ENCODE results near the gene RNU5B-1. TPM values are rescaled to one million over a fixed set of nuclear protein-coding genes. Genes with fewer than 3 reads are reported as not detected.

Gene RNU5B-1
- total and polyA plus RNA-seq, 2 of the 8 experiments (the other 6 are each of a cell fraction or from before 2014, with no cell fraction given) = not detected

DNA sequence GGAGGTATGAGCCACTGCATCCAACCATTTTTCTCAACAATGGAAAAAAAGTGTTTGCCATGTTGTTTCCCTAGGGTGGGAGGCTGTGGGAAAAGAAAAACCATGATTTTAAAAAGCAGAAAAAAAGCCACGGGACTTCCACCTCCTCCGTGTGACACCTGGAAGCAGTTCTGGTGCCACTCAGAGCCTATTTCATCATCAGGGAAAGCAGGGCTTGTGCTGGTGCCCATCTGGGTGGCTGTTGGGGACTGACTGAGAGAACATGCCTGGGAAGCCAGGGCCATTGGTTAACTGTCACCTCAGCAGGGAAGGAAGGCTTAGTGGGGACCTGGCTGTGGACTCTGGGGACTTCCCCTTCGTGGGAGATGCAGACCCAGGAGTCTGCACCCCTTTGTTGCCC is 7.3 kb downstream of the RNU5B-1 start:
- H4K91ac ChIP-seq (replicated peaks; ENCODE audit: insufficient read length, low read length) = no peak overlapping the region
- no peak overlapping the region for H2BK5ac ChIP-seq (ENCODE audit: low read depth, low read length)
- H4K5ac ChIP-seq (ENCODE audit: insufficient read length, low read depth, low read length) = no peak overlapping the region
- H3K23ac ChIP-seq (ENCODE audit: insufficient read length) = no peak overlapping the region
- no peak overlapping the region for H3K9ac ChIP-seq (replicated peaks in 1 of 4; ENCODE audit: extremely low read depth in 1 of 4, low read depth in 3 of 4, low read length in 3 of 4)
- H3K4ac ChIP-seq (replicated peaks; ENCODE audit: insufficient read length, low read depth, low read length) = no peak overlapping the region
- H3K4me1 ChIP-seq (replicated peaks in 1 of 4; ENCODE audit: control insufficient read depth in 3 of 4, insufficient read depth in 4 of 4, low read length in 3 of 4) = peaks cover 0 to 3% (median 0%) of the 10 kb centered on the region in 4 experiments; a peak in 2 of 7 replicates
- no peak overlapping the region for H2AK5ac ChIP-seq (ENCODE audit: low read depth, low read length)
- no peak overlapping the region; the same call in 1 of the 2 replicates for H2AFZ ChIP-seq (ENCODE audit: low read length)
- no peak overlapping the region for H3K27ac ChIP-seq (ENCODE audit: low read depth, low read length)
- H3K27me3 ChIP-seq (replicated peaks in 1 of 4; ENCODE audit: control insufficient read depth in 3 of 4, extremely low read depth in 1 of 4, insufficient read depth in 3 of 4, low read length in 3 of 4) = no peaks in the 10 kb centered on the region
- H3K36me3 ChIP-seq (ENCODE audit: control insufficient read depth in 2 of 4, insufficient read depth in 4 of 4, low read length in 3 of 4) = no peaks in the 10 kb centered on the region
- H3K14ac ChIP-seq (ENCODE audit: insufficient read length) = no peak overlapping the region
- DNase-seq (ENCODE audit: low read depth in 1 of 2, low spot score in 2 of 2) (no peak), FAIRE-seq (no peak)
- WGBS, 2 experiments (ENCODE audit: extremely low coverage in 1 of 2, insufficient coverage in 1 of 2, insufficient read length in 1 of 2, insufficient replicate concordance in 2 of 2, low coverage in 1 of 2, low lambda C conversion rate in 2 of 2, missing lambda C conversion rate in 1 of 2) = 77% methylated on average over 3 of the region's 3 CpGs; no CpG with 5 or more reads in 1 of the 2 experiments
- H2BK20ac ChIP-seq (ENCODE audit: low read length) = no peak overlapping the region
- no peaks in the 10 kb centered on the region for H3K23me2 ChIP-seq (ENCODE audit: low read depth, low read length)
- no peak overlapping the region for H3K56ac ChIP-seq (replicated peaks; ENCODE audit: insufficient read length, low read depth, low read length)
- H3K79me1 ChIP-seq (ENCODE audit: low read depth, low read length) = no peaks in the 10 kb centered on the region
- no peaks in the 10 kb centered on the region for H3K79me2 ChIP-seq (ENCODE audit: control insufficient read depth in 1 of 2, insufficient read depth in 2 of 2, low read length in 2 of 2)
- H3K4me2 ChIP-seq (ENCODE audit: insufficient read depth in 1 of 2, low read depth in 2 of 2, low read length in 2 of 2) = no peak overlapping the region
- 0 out of 2 replicates have a peak overlapping the region, but pooled peaks have one; percentile 25 for H2BK15ac ChIP-seq (ENCODE audit: low read length)
- H2BK12ac ChIP-seq (ENCODE audit: low read depth, low read length) = no peak overlapping the region
- ChIA-PET CTCF (ENCODE audit: partially characterized antibody) (no interaction called here), POLR2A (ENCODE audit: partially characterized antibody) (interaction anchor here (1.6 kb wide), 1 partner anchor 11 kb away, joined by 6 read pairs; no protein-coding TSS in a partner anchor)
- no peak overlapping the region for H3K4me3 ChIP-seq (ENCODE audit: extremely low read depth in 1 of 4, insufficient read depth in 2 of 4, low read depth in 3 of 4, low read length in 4 of 4)
- no peak overlapping the region for H3K18ac ChIP-seq (ENCODE audit: extremely low read depth, low read length)
- no peak overlapping the region for H4K8ac ChIP-seq (ENCODE audit: extremely low read depth, insufficient read depth, low read length)
- no peaks in the 10 kb centered on the region for H4K20me1 ChIP-seq (replicated peaks in 1 of 2; ENCODE audit: control insufficient read depth in 1 of 2, insufficient read depth in 2 of 2, low read length in 2 of 2)
- H2BK120ac ChIP-seq (replicated peaks; ENCODE audit: low read depth, low read length) = no peak overlapping the region
- no peaks in the 10 kb centered on the region for H3K9me3 ChIP-seq (ENCODE audit: insufficient read depth in 2 of 2, low read depth in 1 of 2, low read length in 1 of 2)
- TF ChIP-seq SRF (IDR thresholded peaks at IDR 0.05; ENCODE audit: low read depth, low read length) = no peak
- TF ChIP-seq NRF1 (IDR thresholded peaks at IDR 0.05; ENCODE audit: low read depth, low read length) = no peak
- TF ChIP-seq SIN3A (conservative IDR thresholded peaks at IDR 0.05 in 1 of 2, IDR thresholded peaks at IDR 0.05 in 1 of 2; ENCODE audit: low read depth in 1 of 2, low read length in 2 of 2) = no peak
- TF ChIP-seq GABPA (IDR thresholded peaks at IDR 0.05; ENCODE audit: borderline replicate concordance, insufficient read depth, low read length) = no peak
- TF ChIP-seq CBX8 (IDR thresholded peaks at IDR 0.05; ENCODE audit: borderline replicate concordance, low read depth, low read length) = no peak
- TF ChIP-seq JUN (IDR thresholded peaks at IDR 0.05; ENCODE audit: low read depth, low read length) = no peak
- TF ChIP-seq ZNF274 (IDR thresholded peaks at IDR 0.05; ENCODE audit: borderline replicate concordance, extremely low read depth, low read length) = no peak
- TF ChIP-seq SUZ12 (IDR thresholded peaks at IDR 0.05; ENCODE audit: low read length) = no peak
- no peak for TF ChIP-seq NANOG (IDR thresholded peaks at IDR 0.05; ENCODE audit: insufficient read depth, low read depth, low read length, poor library complexity, severe bottlenecking)
- TF ChIP-seq JUND (IDR thresholded peaks at IDR 0.05; ENCODE audit: low read length) = no peak
- no peak for TF ChIP-seq TAF1 (IDR thresholded peaks at IDR 0.05; ENCODE audit: low read depth, low read length)
- TF ChIP-seq GTF2F1 (IDR thresholded peaks at IDR 0.05; ENCODE audit: borderline replicate concordance, low read depth, low read length) = no peak
- TF ChIP-seq TBP (IDR thresholded peaks at IDR 0.05; ENCODE audit: low read depth, low read length) = no peak
- TF ChIP-seq RAD21 (IDR thresholded peaks at IDR 0.05 in 1 of 2, conservative IDR thresholded peaks at IDR 0.05 in 1 of 2; ENCODE audit: low read depth in 2 of 2, low read length in 2 of 2) = no peak
